ENCODE measurements around the gene GRIP1.
A peak's percentile ranks its signal among the peaks of the same experiment; 100 is the strongest.
"Not testable (repeated sequence)": the region's sequence is repeated elsewhere in the genome, so short reads cannot be mapped to it uniquely, and the experiment has no call there.

Gene GRIP1

DNA sequence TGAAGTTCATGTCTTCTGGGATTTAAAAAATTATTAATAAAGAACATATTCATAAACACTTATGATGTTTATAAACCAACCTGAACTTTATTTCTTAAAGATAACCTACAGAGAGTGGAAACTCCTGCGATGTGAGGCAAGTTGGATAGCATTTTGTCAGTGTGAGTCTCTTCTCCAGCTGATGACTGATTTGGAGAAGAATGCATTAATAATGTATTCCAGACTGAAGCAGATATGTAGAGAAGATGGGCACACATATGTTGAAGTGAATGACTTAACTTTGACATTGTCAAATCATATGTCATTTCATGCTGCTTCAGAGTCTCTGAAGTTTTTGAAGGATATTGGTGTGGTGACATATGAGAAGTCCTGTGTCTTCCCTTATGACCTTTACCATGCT lies 369.3 kb downstream of the GRIP1 start:
- no peak for DNase-seq

DNA sequence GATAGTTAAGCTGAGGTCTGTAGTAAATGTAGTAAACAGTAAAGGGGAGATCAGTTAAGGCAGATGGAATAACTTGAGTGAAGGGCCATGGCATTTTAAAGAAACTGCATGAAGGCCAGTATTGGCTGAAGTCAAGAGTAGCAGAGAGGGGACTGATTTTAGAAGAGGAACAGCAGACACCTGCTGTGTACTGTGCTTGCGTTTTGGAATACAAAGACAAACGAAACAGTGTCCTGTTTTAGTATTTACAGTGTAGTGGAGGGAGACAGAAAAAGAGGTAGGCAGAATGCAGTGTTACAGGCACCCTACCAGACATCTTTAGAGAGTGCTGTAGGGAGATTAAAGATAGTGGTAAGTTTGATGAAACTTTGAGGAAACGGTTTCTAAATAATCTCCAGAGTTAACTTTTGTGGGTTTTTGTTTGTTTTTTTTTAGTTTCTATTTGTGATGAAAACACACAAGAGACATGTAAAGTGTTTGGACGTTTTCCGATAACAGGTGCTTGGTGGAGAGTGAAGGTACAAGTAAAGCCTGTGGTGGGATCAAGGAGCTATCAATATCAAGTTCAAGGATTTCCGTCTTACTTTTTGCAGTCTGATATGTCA lies 374.5 kb downstream of the GRIP1 start:
- DNase-seq = no peak

DNA sequence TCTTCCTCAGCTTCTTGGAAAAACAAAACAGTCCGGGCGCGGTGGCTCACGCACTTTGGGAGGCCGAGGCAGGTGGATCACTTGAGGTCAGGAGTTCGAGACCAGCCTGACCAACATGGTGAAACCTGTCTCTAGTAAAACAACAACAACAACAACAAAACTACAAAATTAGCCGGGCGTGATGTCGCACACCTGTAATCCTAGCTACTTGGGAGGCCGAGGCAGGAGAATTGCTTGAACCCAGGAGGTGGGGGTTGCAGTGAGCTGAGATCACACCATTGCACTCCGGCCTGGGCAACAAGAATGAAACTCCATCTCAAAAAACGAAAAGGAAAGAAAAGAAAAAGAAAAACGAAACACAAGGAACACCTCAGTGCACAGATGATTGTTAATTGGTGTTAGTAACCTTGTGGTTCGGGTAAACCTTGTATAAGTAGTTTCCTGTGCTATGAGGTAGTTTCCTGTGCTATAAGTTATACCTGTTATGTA lies 375.5 kb downstream of the GRIP1 start:
- DNase-seq = not testable (repeated sequence)

DNA sequence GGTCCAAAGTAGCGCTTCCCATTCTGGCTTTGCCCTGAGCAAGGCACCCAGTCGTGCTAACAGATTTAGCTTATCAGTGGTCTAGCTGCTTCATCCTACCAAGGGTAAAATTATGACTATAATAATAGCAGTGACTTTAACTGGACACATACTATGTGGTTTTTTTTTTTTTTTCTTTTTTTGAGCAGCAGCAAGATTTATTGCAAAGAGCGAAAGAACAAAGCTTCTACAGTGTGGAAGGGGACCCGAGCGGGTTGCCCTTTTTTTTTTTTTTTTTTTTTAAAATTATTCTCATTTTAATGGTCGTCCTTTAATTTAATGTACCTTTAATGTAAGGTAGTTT lies 376.1 kb downstream of the GRIP1 start:
- DNase-seq = no peak

DNA sequence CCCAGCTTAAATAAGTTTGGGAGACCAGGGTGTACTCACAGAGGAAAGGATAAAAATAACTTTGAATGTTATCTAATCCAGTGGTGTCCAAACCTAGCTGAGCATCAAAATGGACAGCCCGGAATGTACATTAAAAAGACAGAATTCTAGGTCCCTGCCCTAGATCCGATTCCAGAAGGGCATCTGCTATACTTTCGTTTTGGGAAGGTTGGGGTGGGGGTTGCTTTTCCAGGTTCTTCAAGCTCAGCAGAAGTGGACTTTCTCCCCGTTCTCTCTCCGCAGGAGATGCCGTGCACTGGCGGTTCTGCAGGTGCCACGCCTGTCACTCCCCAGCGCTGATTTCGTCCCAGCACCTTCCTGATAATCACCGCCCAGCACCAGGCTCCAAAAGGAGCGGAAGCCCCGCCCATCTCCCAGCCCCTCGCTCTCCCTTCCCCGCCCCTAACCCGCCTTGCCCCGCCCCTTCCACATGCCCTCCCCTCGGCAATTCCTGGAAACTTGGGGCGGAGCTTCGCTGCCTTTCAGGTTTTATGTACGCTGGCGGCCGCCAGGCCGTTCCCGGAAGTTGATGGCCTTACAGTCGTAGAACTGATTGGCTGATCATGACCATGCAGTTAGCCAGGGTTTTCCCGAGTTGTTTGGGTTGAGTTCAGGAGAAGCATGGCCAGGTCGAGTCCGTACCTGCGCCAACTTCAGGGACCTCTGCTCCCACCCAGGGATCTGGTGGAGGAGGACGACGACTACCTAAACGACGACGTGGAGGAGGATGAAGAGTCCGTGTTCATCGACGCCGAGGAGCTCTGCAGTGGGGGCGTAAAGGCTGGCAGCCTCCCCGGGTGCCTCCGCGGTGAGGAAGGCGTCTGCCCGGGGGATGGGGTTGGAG lies 376.7 kb downstream of the GRIP1 start, which contains the start of gene HELB:
Gene HELB (plus strand): TSS at position 550 of the 883 bp plus-strand sequence. CDS start 111 bp downstream, at position 661.
- DNase-seq = peak; percentile 98

DNA sequence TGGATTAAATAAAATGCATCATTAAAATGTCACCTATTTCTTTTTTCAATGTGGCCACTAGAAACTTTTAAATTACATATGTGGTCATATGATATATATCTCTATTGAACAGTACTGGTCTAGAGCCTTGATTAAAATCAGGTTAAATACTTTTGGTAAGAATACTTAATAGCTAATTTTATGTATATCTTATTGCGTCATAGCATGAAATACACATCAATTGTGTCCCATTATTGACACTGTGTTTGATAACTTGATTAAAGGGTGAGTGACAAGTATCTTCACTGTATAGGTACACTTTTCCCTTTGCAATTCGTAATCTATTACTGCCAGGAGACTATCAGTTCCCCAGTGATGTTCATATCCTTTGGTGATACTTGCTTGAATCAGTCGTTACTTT lies 381.0 kb downstream of the GRIP1 start:
- DNase-seq = no peak
